GM12878 (cell line): ENCODE measurements around the gene CHTOP. TPM values are rescaled to one million over a fixed set of nuclear protein-coding genes. Genes with fewer than 3 reads are reported as not detected.

Experiments
- ATAC-seq: fragments of 200-7000 bp; cut with Tn5 transposase; 3 replicates; pipeline ENCODE4 v1.9.1; 2020; ENCODE audit warnings: mild to moderate bottlenecking, moderate library complexity
- BruUV-seq: library from RNA; stranded (reverse); fragments of 400-500 nt; replicated peaks from 2 replicates; lab custom pipeline; 2021; lab: Mats Ljungman, UMichigan
- CTCF ChIA-PET: fragments of 300-600 bp; sonication (Branson Sonifier 250); formaldehyde crosslinking; extraction: SDS; loops from one replicate; lab custom pipeline; 2021; ENCODE audit warnings: inconsistent platforms; lab: Yijun Ruan, JAX
- POLR2A ChIA-PET: fragments of 350-600 bp; formaldehyde crosslinking; extraction: SDS; loops from one replicate; lab custom pipeline; 2021; ENCODE audit warnings: inconsistent platforms; lab: Charles Lee
- RAD21 ChIA-PET: fragments of 300-600 bp; sonication (Branson Sonifier 250); formaldehyde crosslinking; loops from one replicate; lab custom pipeline; 2023; ENCODE audit warnings: antibody characterized with exemption; ENCODE audit not compliant: unreplicated experiment; lab: Charles Lee
- SMC1A ChIA-PET: fragments of 300-600 bp; sonication (Branson Sonifier 250); formaldehyde crosslinking; loops from one replicate; lab custom pipeline; 2023; ENCODE audit not compliant: unreplicated experiment, uncharacterized antibody; lab: Charles Lee
- DNase-seq: peaks from one replicate; pipeline ENCODE4 v3.0.0-alpha.2; 2011; ENCODE audit warnings: low read depth, low spot score
- FAIRE-seq: peaks from 3 replicates; lab custom pipeline; 2011; peaks lifted over from hg19 to GRCh38; lab: Jason Lieb, UNC
- H2AFZ ChIP-seq: 2 replicates; pipeline ENCODE4 v1.6.0; 2011; ENCODE audit warnings: low read depth, low read length, control low read depth; ENCODE audit not compliant: control insufficient read depth
- H3K27ac ChIP-seq: 2 replicates; pipeline ENCODE4 v1.5.1; 2011; ENCODE audit warnings: control low read depth; ENCODE audit not compliant: control insufficient read depth, insufficient read depth
- H3K27me3 ChIP-seq, 2 experiments: replicated peaks in 1 of 2; 2 replicates each; pipeline versions ENCODE4 v1.6.0 to v1.6.1; 2011; ENCODE audit warnings: low read length in 1 of 2; ENCODE audit not compliant: control insufficient read depth in 2 of 2, insufficient read depth in 2 of 2
- H3K36me3 ChIP-seq, 2 experiments: 2 replicates each; pipeline ENCODE4 v1.5.1; 2011; ENCODE audit warnings: low read length in 1 of 2; ENCODE audit not compliant: control insufficient read depth in 2 of 2, insufficient read depth in 2 of 2
- H3K4me1 ChIP-seq: 2 replicates; pipeline ENCODE4 v1.6.1; 2011; ENCODE audit warnings: mild to moderate bottlenecking, low read length, moderate library complexity, mixed read lengths; ENCODE audit not compliant: control insufficient read depth, insufficient read depth
- H3K4me2 ChIP-seq: 2 replicates; pipeline ENCODE4 v1.6.0; 2011; ENCODE audit warnings: control low read depth; ENCODE audit not compliant: control insufficient read depth, insufficient read depth
- H3K4me3 ChIP-seq: fragments of 200-600 bp; sonication (generic); 2 replicates; pipeline ENCODE4 v1.5.1; 2016
- H3K79me2 ChIP-seq: 2 replicates; pipeline ENCODE4 v1.6.0; 2011; ENCODE audit warnings: low read length; ENCODE audit not compliant: control insufficient read depth, insufficient read depth
- H3K9ac ChIP-seq: 2 replicates; pipeline ENCODE4 v1.8.0; 2011; ENCODE audit warnings: low read length, control low read depth, mixed read lengths; ENCODE audit not compliant: control insufficient read depth, insufficient read depth
- H3K9me3 ChIP-seq: replicated peaks from 3 replicates; pipeline ENCODE4 v1.5.1; 2011; ENCODE audit warnings: mild to moderate bottlenecking, low read length; ENCODE audit not compliant: control insufficient read depth, insufficient read depth
- H4K20me1 ChIP-seq: 2 replicates; pipeline ENCODE4 v1.6.0; 2011; ENCODE audit not compliant: control insufficient read depth, insufficient read depth
- JUNB ChIP-seq: IDR thresholded peaks from 2 replicates; pipeline ENCODE4 v1.6.1; 2016; ENCODE audit warnings: antibody characterized with exemption, mild to moderate bottlenecking
- SMC3 ChIP-seq: IDR thresholded peaks from 2 replicates; pipeline ENCODE4 v1.6.1; 2011; ENCODE audit warnings: low read length, improper control_type of control experiment, borderline replicate concordance
- SUPT20H ChIP-seq: IDR thresholded peaks from 2 replicates; pipeline ENCODE4 v1.6.1; 2011; ENCODE audit warnings: low read depth, mild to moderate bottlenecking, low read length, moderate library complexity, borderline replicate concordance; ENCODE audit not compliant: control insufficient read depth
- ZSCAN29 ChIP-seq: fragments of 450-650 bp; IDR thresholded peaks from 2 replicates; pipeline ENCODE4 v1.6.1; 2017; ENCODE audit warnings: mild to moderate bottlenecking, moderate library complexity
- in situ Hi-C: fragments of 300-500 bp; cut with MboI; formaldehyde crosslinking; loops from 9 replicates; pipeline ENCODE4 v1.14.3; 2018; ENCODE audit warnings: mixed read lengths
- intact Hi-C: fragments of 100-400 bp; cut with micrococcal nuclease; formaldehyde crosslinking; loops from one replicate; pipeline ENCODE4 v1.14.2; 2022; ENCODE audit not compliant: unreplicated experiment
- polyA plus RNA-seq, 11 experiments: library from polyadenylated mRNA; depleted of rRNA in 4 of 11; unstranded in 6 of 11; stranded (reverse) in 5 of 11; fragments of >200 nt; fragmentation: Nextera tagmentation in 4 of 11; fragmentation: Illumina TruSeq in 1 of 11; extraction: Ambion mirVana in 4 of 11; extraction: Trizol in 1 of 11; gene quantifications; 1 replicate in 1 of 11; 2 replicates in 10 of 11; pipeline versions ENCODE4 v1.2.1 to v1.2.3, GENCODE V29; 2011 to 2016; ENCODE audit warnings: inconsistent platforms in 2 of 11, missing spikeins in 2 of 11, low read depth in 1 of 11
- total RNA-seq, 4 experiments: library from RNA; depleted of rRNA in 3 of 4; stranded (reverse); fragments of >200 nt in 3 of 4; fragmentation: Illumina TruSeq in 1 of 4; extraction: Trizol in 1 of 4; gene quantifications; 2 replicates each; pipeline versions ENCODE4 v1.2.1 to v1.2.3, GENCODE V29; 2013 to 2021
- TF ChIP-seq, protein P1 (sequence below): IDR thresholded peaks from 2 replicates; pipeline ENCODE4 v1.6.1; 2011; ENCODE audit warnings: borderline replicate concordance, low read depth, mild to moderate bottlenecking, moderate library complexity, mixed read lengths, low read length; ENCODE audit not compliant: insufficient read depth; ENCODE audit errors: extremely low read length

CHTOP gene
- total and polyA plus RNA-seq, 10 of the 15 experiments (the other 5 are each of a cell fraction or from before 2014, with no cell fraction given) = 8.4 to 93.8 (median 52.3) TPM

DNA sequence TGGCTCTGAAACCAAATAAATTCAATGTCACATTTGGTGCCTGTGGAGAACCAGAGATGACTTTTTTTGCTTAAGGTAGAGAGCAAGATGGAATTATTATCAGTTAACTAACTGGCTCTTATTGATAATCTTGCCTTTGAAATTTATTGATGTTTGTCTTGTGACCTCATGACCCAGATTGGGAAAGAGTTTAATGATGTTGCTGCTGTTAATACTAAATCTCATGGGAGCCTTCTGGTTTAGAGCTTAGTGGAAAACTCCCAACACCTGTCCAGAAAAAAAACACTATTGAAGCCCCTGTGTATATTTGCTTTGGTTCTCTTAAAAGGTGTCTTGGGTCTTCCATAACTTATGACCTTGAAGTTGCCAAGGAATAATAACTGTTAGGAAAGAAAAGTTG, 9.9 kb downstream of the CHTOP start:
- no peak overlapping the region for H3K4me3 ChIP-seq
- RAD21 ChIA-PET = interaction anchor here (0.8 to 1.4 kb wide), 4 partner anchors 10 to 72 kb away, joined by 3 to 5 read pairs (median 4); partner anchors contain the start of gene CHTOP
- H3K4me2 ChIP-seq = no peak overlapping the region
- CTCF ChIA-PET = interaction anchor here (0.5 to 3.8 kb wide), 9 partner anchors 9 to 133 kb away, joined by 3 to 20 read pairs (median 5); partner anchors contain the start of gene S100A13
- no peaks in the 10 kb centered on the region for H4K20me1 ChIP-seq
- in situ Hi-C loops (no loop called here), intact Hi-C loops (no loop called here)
- TF ChIP-seq JUNB (no peak), ZSCAN29 (no peak), SMC3 (no peak), SUPT20H (no peak)
- TF ChIP-seq, protein P1, sequence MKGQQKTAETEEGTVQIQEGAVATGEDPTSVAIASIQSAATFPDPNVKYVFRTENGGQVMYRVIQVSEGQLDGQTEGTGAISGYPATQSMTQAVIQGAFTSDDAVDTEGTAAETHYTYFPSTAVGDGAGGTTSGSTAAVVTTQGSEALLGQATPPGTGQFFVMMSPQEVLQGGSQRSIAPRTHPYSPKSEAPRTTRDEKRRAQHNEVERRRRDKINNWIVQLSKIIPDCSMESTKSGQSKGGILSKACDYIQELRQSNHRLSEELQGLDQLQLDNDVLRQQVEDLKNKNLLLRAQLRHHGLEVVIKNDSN = no peak
- DNase-seq = no peak
- peaks cover 2% of the 10 kb centered on the region for H3K79me2 ChIP-seq
- no peak overlapping the region for H3K27ac ChIP-seq
- no peak overlapping the region for H2AFZ ChIP-seq
- no peak overlapping the region for H3K9ac ChIP-seq
- no peaks in the 10 kb centered on the region for H3K4me1 ChIP-seq
- ATAC-seq = no peak
- SMC1A ChIA-PET = interaction anchor here (0.7 to 2.1 kb wide), 8 partner anchors 9 to 71 kb away, joined by 3 to 13 read pairs (median 4); partner anchors contain the start of genes CHTOP and ILF2
- no peaks in the 10 kb centered on the region for H3K27me3 ChIP-seq
- POLR2A ChIA-PET = interaction anchor here (1.4 to 6.7 kb wide), 3 partner anchors 9 to 320 kb away, joined by 4 to 35 read pairs (median 4); partner anchors contain the start of genes CHTOP and SLC39A1
- H3K36me3 ChIP-seq = peaks cover 14 to 54% of the 10 kb centered on the region in 2 experiments
- TSS peak; percentile 0 for BruUV-seq
- no peaks in the 10 kb centered on the region for H3K9me3 ChIP-seq
- FAIRE-seq = no peak
